Stromal cell of bone marrow (primary cell): ENCODE results near the gene BANF2.

ENCODE experiments used
- DNase-seq: peaks from one replicate; pipeline ENCODE4 v3.0.0-alpha.2; 2012; ENCODE audit warnings: low read depth

BANF2 gene

DNA sequence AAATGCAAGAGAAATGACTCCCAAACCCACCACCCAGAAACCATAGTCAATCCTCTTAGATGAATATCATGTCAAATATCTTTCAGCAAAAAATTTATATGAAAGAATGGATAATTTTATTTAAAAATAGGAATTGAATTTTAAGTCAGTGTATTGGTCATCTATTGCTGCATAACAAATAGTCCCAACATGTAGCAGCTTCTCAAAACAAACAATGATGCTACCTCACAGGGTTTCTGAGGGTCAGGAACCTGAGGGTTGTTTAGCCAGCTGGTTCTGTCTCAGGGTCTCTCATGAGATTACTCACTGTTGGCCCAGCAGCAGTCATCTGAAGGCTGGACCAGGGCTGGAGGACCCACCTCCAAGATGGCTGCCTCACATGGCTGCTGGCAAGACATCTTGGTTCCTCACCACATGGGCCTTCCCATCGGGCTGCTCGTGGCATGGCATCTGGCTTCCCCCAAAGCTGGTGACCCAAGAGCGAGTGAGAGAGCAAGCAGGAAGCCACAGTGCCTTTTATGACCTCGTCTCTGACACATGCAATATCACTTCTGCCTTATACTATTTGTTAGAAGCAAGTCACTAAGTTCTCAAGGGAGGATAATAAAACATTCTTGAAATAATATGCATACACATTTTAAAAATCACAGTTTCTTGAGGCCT, 36.3 kb downstream of the BANF2 start:
- DNase-seq, result peak; percentile 8

DNA sequence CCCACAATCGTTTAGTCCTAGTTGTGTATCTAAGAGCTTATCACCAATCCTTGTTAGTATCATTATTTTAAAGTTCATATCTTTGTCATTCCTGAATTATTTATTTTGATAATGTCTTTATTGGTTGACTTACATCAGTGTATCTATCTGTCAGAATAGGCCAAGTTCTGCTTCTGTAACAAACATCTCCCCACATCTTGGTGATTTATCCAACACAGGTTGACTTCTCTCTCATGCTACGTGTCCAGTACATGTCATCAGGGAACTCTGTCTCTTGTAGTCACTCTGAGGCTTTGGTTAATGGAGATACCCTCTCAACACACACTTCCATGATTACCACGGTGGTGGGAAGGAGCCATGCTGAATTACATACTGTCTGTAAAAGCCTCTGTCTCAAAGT, 38.4 kb downstream of the BANF2 start:
- no peak for DNase-seq

DNA sequence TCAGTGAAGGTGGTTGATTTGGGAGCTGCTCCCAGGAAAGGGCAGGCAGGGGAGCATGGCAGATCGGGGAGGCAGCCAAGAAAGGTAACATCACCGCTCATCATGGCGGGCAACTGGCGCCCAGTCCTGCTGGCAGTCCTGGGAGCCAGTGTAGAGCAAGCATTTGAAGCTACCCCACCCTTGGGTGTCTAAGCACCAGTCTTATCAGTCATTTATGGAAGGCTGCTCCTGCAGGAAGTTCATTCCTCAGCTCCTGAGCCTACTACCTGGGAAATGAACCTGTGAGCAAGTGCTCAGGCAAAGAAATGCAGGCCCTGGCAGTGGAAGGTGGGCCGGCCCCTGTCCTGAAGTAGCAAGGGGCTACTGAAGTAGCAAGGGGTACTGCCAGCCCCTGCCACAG, 41.5 kb downstream of the BANF2 start:
- no peak for DNase-seq

DNA sequence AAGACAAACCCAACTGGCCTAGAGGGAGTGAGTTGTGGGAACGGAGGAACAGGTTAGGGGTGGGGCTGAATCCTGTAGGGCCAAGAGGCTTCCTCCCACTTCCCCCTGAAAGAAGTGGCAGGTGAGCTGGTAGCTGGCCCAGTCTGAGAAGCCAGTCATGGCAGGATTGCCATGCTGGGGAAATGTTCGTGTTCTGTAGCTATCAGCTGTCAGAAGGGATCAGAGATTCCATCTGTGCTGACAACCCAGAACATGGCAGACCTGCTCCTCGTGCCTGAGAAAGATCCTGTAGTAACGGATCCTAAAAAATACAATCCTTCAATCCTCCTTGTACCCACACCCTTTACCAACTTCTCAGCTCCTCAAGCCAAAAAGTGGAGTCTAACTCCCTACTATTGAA, 43.0 kb downstream of the BANF2 start:
- no peak for DNase-seq

DNA sequence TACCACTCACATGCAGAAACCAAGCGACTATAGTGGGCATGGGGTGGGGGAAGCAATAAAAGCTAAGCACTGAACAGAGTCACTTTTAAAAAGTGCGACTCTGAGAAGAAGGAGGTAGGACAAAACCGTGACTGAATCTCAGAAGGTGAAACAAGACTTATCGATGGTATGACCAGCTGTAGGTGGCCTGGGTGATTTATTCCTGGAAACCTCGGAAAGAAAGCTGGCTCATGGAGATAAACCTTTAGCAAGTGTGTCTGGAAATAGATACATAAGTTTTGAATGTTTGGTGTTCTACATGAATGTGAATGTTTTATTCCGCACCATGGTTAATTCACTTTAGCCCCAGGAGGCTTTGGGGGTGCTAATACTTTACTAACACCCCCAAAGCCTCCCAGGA, 43.9 kb downstream of the BANF2 start:
- no peak for DNase-seq

DNA sequence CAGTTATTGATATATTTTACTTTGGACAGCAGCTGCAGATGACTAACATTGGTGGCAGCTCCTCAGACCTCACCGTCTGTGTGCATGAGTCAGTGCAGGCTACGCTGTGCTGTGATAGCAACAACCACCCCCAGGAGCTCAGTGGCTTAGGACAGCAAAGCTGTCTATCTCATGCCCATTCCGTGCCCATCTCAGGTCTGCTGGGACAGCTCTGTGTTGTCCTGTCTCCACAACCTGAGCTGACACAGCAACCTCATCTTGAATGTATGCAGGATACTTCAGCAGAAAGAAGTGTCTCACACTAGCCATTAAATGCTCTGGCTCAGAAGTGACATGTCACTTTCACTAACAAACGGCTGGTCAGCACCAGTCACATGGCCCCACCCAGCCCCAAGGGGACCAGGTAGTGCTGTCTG, 47.7 kb downstream of the BANF2 start:
- peak; percentile 79 for DNase-seq

DNA sequence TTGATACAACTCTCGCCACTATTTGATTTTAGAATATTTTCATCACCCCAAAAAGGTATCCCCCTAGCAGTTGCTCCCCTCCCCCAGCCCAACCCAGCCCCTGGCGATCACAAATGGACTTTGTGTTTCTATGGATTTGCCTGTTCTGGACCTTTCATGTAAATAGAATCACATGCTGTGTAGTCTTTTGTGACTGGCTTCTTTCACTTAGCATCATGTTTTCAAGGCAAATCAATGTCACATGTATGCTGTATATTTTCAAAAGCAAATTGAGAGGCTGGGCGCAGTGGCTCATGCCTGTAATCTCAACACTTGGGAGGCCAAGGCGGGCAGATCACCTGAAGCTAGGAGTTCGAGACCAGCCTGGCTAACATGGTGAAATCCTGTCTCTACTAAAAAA, 48.5 kb downstream of the BANF2 start:
- no peak for DNase-seq

DNA sequence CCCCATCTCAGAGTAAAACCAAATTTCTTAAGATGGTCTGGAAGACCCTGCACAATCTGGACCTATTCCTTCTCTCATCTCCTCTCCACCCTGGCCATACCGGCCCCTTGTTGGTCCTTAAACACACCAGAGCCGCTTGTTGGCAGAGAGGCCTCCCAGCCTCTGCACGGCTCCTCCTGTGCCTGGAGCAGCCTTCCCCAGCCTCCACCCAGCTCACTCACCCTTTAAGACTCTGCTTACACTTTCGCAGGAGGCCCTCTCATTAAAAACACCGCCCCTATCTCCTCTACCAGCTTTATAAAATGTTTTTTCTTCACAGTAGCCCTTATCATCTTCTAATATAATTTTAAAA, 49.8 kb downstream of the BANF2 start:
- no peak for DNase-seq

DNA sequence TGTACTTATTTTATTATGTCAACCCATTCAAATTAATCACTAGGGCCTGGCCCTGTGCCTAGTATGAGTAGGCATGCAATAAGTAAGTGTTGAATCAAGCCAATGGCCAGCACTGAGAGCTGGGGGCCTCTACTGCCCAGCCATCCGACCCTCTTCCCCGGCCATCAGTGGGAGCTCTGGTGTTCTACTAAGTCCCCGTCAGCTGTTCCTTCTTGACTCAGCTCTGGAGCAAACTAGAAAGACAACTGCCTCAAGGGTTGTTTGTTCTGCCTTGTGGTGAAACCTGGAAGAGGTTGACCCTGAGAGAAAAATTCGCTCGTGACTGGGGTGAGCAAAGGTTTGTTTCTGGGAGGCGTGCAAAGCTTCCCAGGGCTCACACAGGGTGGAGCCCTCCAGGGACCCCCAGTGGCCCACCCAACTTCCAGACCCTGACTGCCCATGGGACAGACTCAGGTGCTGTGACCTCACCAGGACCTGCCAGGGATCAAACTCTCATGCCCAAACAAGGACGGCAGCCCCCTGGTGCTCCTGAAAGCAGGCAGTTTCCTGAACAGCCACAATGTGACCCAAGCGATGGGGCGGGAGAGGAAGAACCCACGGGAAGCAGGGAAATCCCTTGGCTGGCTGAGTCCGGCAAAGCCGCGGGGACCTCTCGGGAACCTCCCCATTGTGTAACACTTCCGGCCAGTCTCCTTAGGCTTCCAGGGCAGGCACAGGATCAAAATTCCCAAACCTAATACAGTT, 50.4 kb downstream of the BANF2 start:
- DNase-seq, result peak; percentile 50

DNA sequence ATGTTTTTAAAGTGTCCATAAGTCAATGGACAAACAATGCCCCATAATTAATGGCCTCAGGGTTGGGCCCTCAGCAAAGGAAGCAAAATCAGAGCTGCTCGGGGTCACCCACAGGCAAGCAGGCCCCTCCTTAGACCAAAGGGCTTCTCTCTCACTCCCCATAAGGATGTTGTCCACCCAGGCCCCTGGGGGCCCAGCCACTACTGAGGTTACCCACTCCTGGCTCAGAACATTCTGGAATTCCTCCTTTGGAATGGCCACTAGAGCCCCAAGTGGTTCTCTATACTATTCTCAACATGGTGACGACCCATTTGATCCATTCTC, 50.9 kb downstream of the BANF2 start:
- no peak for DNase-seq

DNA sequence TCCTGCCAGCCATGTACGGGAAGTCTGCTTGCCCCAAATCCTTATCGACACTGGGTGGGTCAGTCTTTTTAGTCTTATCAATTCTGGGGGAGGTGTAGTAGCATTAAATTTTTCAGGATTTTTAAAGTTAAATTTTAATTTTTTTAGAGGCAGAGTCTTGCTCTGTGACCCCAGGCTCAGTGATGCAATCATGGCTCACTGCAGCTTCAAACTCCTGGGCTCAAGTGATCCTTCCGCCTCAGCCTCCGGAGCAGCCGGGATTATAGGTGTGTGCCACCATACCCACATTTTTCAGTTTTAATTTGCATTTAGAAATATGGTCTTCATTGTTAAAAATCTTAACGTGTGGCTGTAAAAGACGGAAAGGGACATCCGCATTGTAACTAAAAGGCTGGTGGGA, 51.9 kb downstream of the BANF2 start:
- DNase-seq, result no peak

DNA sequence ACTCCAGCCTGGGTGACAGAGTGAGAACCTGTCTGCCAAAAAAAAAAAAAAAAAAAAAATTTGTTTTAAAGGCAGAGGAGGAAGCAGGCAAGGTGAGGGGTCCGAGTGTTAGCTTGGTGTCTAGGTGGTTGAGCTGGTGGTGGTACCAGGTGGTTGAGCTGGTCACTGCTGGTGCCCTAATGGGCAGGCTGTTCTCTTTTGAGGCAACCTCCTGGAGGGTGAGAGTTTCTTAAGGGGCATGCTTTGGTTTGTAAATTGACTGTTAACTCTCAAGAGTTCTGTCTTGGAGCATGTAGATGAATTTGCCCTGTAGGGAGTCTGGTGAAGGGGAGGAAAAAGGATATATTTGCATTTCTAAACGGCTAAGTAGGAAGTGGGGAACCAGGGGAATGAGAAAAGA, 52.7 kb downstream of the BANF2 start:
- DNase-seq, result no peak

DNA sequence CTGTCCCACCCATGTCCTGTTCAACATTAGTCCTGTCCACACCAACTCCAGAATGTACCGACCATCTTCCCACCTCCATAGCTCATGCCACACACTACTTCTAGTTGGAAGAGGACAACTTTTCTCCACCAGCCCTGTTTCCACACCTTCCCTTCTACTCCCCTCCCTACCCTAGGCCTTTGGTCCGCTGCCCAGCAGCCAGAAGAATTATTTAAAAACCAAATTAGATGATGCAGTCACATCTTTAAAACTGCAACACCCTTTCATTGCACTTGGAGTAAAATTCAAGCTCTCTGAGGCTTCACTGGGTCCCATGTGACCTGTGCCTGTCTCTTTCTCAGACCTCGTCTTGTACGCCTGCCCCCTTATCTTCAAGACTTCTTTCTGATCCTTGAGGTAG, 53.8 kb downstream of the BANF2 start:
- no peak for DNase-seq

DNA sequence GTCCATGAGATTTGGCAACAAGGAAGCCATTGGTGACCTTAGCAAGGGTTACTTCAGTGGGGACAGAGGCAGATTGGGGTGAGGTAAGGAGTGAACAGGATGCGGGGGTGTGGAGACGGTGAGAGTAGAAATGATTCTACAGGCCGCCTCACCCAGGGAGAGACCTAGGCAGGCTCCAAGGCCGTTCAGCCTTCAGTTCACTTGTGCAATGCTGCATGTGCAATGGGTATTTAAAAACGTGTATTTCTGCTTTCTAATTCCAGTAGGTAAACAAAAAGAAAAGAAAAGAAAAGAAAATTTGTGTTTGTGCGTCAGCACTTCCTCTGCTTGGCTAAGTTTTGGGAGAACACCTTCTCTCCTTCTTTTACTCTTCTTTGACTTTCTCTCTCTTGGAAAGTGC, 56.8 kb downstream of the BANF2 start:
- no peak for DNase-seq

DNA sequence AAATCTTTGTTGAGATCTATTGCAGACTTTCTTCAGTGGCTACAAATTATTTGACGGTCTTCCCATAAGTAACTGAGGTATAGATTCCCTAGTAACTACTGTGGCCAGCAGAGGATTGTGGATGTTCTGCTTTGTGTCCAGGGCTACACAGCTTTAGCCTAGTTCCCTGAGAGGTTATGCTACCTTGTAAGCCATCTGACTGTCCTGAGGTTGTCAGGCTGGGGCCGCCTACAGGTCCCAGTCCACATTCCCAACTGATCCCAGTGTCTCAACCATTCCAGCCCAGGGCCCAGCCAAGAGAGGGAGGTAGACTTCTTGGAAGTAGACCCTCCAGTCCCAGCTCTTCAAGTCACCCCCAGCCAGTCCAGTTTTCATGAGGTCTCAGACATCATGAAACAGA, 57.7 kb downstream of the BANF2 start:
- DNase-seq, result no peak

DNA sequence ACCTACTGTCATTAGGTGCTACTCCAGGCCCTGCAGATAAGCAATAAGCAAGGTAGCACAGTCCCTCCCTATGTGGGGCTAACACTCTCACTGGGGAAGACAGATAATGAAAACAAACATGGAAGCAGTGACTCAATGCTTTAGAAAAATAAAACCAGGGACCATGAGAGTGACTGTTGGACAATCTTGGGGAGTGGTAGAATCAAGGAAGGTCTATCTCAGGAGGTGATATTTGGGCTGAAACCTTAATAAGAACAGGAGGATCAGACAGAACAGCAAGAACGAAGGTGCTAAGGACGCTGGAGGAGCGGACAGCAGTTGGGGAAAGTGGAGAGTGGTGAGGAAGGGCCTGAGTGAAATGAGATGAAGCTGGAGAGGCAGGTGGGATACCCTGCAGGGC, 58.2 kb downstream of the BANF2 start:
- DNase-seq, result no peak

DNA sequence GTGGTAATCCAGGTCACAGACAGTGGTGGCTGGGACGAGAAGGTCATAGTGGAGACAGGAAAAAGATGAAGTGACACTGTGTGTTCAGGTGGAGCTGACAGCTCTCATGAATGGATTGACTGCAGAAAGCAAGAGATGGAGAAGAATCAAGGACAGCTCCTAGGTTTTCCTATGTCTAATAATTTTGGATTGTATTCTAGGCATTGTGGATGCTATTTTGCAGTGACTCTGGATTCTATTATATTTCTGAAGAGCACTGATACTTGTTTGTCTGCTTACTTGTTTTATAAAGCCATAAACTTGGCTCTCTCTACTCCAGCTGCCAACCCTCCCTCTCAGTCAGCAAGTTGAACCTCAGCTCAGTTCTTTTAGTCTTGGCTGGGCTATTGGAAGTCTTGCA, 58.7 kb downstream of the BANF2 start:
- DNase-seq, result no peak

DNA sequence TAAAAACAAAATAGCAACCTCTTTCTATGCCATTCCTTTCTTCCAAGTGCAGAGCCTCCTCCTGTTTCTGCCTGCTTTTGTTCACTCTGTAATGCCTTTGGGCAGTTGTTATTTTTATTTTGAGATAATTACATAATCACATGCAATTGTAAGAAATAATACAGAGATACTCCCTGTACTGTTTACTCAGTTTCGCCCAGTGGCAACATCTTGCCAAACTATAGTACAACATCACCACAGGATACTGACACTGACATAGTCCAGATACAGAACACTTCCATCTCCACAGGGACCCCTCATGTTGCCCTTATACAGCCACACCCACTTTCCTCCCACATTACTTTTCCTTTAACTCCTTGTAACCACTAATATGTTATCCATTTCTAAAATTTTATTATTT, 59.7 kb downstream of the BANF2 start:
- DNase-seq, result no peak

DNA sequence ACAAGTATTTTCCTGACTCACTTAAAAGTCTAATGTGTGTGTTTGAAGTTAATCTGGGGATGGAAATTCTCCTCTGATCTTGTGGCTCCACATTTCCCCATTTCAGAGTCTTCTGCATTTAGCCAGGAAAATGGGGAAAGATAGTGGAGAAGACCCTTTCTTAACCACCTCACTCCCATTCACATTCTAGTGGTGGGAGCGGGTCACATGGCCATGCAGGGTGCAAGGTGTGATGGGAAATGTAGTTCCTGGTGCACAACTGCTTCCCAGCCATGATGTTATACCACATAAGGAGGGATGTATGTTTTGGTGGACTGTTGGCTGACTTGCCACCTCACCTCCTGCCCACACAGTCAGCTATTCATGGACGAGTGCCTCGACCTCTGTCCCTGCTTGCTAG, 61.8 kb downstream of the BANF2 start:
- DNase-seq, result no peak

DNA sequence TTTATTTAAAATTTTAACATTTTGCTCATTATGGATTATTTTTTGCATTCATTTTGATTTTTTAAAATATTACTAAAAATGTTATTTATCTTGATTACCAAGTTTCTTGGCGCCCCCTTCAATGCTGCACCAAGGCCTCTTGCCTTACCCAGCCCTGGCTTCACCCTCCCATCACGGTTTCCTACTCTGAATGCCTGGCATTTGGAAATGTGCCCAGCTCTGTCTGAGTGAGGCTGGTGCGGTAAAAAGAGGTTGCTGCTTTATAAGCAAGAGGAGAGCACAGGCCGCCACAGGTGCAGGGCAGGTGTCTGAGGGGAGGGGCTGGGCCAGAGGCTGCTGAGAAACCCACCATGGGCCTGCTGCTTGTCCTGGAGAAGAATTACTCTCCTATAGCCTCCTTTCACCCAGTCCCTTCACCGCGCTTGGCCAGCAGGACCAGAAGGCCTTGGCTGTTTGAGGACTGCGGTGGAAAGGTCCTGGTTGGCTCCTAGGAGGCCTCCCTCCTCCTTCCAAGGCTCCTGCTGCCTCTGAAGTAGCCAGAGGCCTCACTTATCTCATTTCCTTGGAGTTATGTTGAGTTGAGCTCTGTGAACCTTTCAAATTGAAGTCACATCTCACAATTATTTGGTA, 62.6 kb downstream of the BANF2 start:
- DNase-seq, result no peak

DNA sequence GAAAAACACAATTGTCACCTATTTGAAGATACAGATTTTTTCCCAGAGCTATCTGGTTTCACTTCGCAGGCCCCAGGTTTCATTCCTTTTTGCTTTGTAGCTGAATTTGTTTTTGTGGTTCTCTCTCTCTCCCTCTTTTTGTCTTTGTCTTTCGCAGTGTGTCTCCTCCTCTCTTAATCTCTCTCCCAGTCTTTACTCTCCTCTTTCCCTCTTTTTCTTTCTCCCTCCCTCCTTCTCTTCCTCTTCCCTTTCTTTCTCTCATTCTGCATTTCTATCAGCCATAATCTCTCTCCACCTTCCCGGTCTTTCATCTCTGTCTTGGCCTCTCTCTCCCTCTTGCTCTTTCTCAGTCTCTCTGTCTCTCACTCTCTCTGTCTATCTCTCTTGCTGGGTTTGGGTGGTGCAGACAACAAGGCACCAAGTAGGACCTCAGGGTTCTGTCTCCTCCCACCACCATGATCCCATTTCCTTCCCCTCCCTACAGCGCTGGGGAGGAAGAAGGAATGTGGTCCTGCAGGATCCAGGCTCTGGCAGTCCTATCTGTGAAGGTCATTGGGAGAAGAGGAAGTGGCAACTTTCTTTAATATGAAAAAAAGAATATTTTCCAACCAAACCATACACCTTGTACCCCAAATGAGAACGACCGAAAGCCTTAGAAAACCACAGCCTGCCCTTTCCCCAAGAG, 63.2 kb downstream of the BANF2 start:
- DNase-seq, result no peak

DNA sequence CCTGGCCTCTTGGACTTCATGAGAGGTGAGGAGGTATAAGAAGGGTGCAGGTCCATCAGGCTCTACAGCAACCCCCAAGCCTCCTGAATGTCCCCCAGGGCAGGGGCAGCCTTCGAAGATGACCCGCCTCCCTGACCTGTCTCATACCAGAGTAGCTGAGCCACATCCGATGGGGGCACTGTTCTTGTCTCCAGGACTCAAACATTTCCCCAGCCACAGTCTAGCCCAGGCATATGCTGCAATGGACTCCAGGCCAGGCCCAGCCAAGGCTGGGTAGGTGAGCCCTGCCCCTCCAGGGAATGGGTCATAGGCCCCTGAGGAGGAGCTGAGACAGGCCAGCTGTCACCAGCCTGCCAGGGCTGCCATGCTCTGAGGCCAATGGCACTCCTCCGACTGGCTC, 65.3 kb downstream of the BANF2 start:
- no peak for DNase-seq

DNA sequence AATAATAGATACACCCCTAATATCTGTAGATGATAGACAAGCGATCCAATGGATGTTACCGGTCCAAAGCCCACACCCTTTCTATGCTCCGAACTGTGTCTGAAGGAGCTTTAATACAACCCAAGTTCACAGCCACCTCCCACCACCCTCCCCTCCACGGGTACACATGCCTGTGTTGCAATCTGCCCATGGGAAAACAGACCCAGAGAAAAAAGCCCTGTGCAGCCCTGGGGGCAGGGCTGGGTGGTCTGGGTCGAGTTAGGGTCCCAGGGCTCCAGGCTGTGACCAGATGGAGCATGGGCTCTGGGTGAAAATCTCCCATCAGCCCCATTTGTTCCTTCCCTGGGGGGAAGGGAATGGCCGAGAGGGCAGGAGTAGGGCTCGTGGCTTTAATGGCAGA, 65.8 kb downstream of the BANF2 start:
- DNase-seq, result no peak
